H9 (cell line): ENCODE measurements around the gene CLPTM1L. TPM values are rescaled to one million over a fixed set of nuclear protein-coding genes. Genes with fewer than 3 reads are reported as not detected.

Experiments
- DNase-seq: peaks from one replicate; pipeline ENCODE4 v3.0.0-alpha.2; 2017
- H2AFZ ChIP-seq: one replicate; pipeline ENCODE4 v1.6.1; 2013; ENCODE audit warnings: mild to moderate bottlenecking, low read length, control low read depth, moderate library complexity
- H2AK5ac ChIP-seq: 2 replicates; pipeline ENCODE4 v1.6.1; 2013; ENCODE audit warnings: low read length, control low read depth, mixed read lengths; ENCODE audit not compliant: insufficient read length
- H2BK120ac ChIP-seq: one replicate; pipeline ENCODE4 v1.6.1; 2013; ENCODE audit warnings: low read depth, mild to moderate bottlenecking, low read length, control low read depth, inconsistent platforms; ENCODE audit not compliant: poor library complexity, severe bottlenecking
- H2BK12ac ChIP-seq: 2 replicates; pipeline ENCODE4 v1.6.1; 2013; ENCODE audit warnings: low read length, control low read depth, mixed read lengths, low read depth; ENCODE audit not compliant: insufficient read length
- H2BK15ac ChIP-seq: 2 replicates; pipeline ENCODE4 v1.6.1; 2013; ENCODE audit warnings: low read depth, low read length, control low read depth
- H2BK20ac ChIP-seq: one replicate; pipeline ENCODE4 v1.6.1; 2013; ENCODE audit warnings: low read depth, mild to moderate bottlenecking, low read length, control low read depth, inconsistent platforms; ENCODE audit not compliant: poor library complexity, severe bottlenecking
- H2BK5ac ChIP-seq: 2 replicates; pipeline ENCODE4 v1.6.1; 2013; ENCODE audit warnings: low read length, control low read depth, mixed read lengths; ENCODE audit not compliant: insufficient read length
- H3K14ac ChIP-seq: 2 replicates; pipeline ENCODE4 v1.6.1; 2013; ENCODE audit warnings: low read length, control low read depth; ENCODE audit not compliant: insufficient read depth
- H3K18ac ChIP-seq: 2 replicates; pipeline ENCODE4 v1.6.1; 2013; ENCODE audit warnings: low read depth, mild to moderate bottlenecking, mixed read lengths, low read length, control low read depth; ENCODE audit not compliant: insufficient read length
- H3K23ac ChIP-seq: 2 replicates; pipeline ENCODE4 v1.6.1; 2013; ENCODE audit warnings: low read length, control low read depth, mixed read lengths, low read depth; ENCODE audit not compliant: insufficient read length
- H3K23me2 ChIP-seq: 2 replicates; pipeline ENCODE4 v1.6.1; 2013; ENCODE audit warnings: low read depth, mild to moderate bottlenecking, mixed read lengths, low read length, control low read depth; ENCODE audit not compliant: insufficient read length, poor library complexity, severe bottlenecking
- H3K27ac ChIP-seq: 2 replicates; pipeline ENCODE4 v1.5.1; 2013; ENCODE audit warnings: low read length, control low read depth, mixed read lengths, low read depth; ENCODE audit not compliant: insufficient read length
- H3K27me3 ChIP-seq: 2 replicates; pipeline ENCODE4 v1.6.1; 2013; ENCODE audit warnings: low read length, control low read depth, inconsistent platforms; ENCODE audit not compliant: insufficient read depth
- H3K4ac ChIP-seq: 2 replicates; pipeline ENCODE4 v1.6.1; 2013; ENCODE audit warnings: low read depth, mild to moderate bottlenecking, control low read depth, inconsistent platforms, low read length, moderate library complexity
- H3K4me1 ChIP-seq: 2 replicates; pipeline ENCODE4 v1.6.1; 2013; ENCODE audit warnings: low read length, control low read depth, inconsistent platforms; ENCODE audit not compliant: insufficient read depth
- H3K4me2 ChIP-seq: 2 replicates; pipeline ENCODE4 v1.6.1; 2013; ENCODE audit warnings: low read length, control low read depth, mixed read lengths; ENCODE audit not compliant: insufficient read length, insufficient read depth
- H3K56ac ChIP-seq: 2 replicates; pipeline ENCODE4 v1.6.1; 2013; ENCODE audit warnings: low read depth, mild to moderate bottlenecking, mixed read lengths, low read length, control low read depth; ENCODE audit not compliant: insufficient read length
- H3K79me1 ChIP-seq: 2 replicates; pipeline ENCODE4 v1.6.1; 2013; ENCODE audit warnings: low read depth, mild to moderate bottlenecking, moderate library complexity, low read length, control low read depth, inconsistent platforms; ENCODE audit not compliant: insufficient read depth, poor library complexity, severe bottlenecking
- H3K79me2 ChIP-seq: 2 replicates; pipeline ENCODE4 v1.6.1; 2013; ENCODE audit warnings: low read length, control low read depth, inconsistent platforms; ENCODE audit not compliant: insufficient read depth
- H3K9ac ChIP-seq: 2 replicates; pipeline ENCODE4 v1.6.1; 2013; ENCODE audit warnings: low read length, control low read depth, mixed read lengths; ENCODE audit not compliant: insufficient read length; ENCODE audit errors: extremely low read depth
- H3K9me3 ChIP-seq: one replicate; pipeline ENCODE4 v1.6.1; 2013; ENCODE audit warnings: low read depth, low read length, inconsistent platforms; ENCODE audit not compliant: control insufficient read depth
- H3T11ph ChIP-seq: one replicate; pipeline ENCODE4 v1.6.1; 2013; ENCODE audit warnings: mild to moderate bottlenecking, low read length, control low read depth, inconsistent platforms
- H4K20me1 ChIP-seq: one replicate; pipeline ENCODE4 v1.6.1; 2013; ENCODE audit not compliant: control insufficient read depth, insufficient read length, insufficient read depth
- H4K5ac ChIP-seq: 2 replicates; pipeline ENCODE4 v1.6.1; 2013; ENCODE audit warnings: low read depth, mild to moderate bottlenecking, mixed read lengths, low read length, control low read depth; ENCODE audit not compliant: insufficient read length
- H4K8ac ChIP-seq: replicated peaks from 2 replicates; pipeline ENCODE4 v1.6.1; 2013; ENCODE audit warnings: low read length, control low read depth, mixed read lengths, low read depth; ENCODE audit not compliant: insufficient read length
- H4K91ac ChIP-seq: 2 replicates; pipeline ENCODE4 v1.6.1; 2013; ENCODE audit warnings: low read depth, mild to moderate bottlenecking, moderate library complexity, mixed read lengths, low read length, control low read depth; ENCODE audit not compliant: insufficient read length
- H3K27ac Mint-ChIP-seq, 3 experiments: 2 replicates in 2 of 3; 3 replicates in 1 of 3; pipeline ENCODE4 v1.8.0; 2020 to 2021; ENCODE audit warnings: mixed read lengths in 3 of 3, mild to moderate bottlenecking in 1 of 3, moderate library complexity in 1 of 3
- H3K27me3 Mint-ChIP-seq: 2 replicates; pipeline ENCODE4 v1.8.0; 2021; ENCODE audit warnings: low read depth, mild to moderate bottlenecking, moderate library complexity, mixed read lengths
- H3K36me3 Mint-ChIP-seq, 3 experiments: 2 replicates in 2 of 3; 3 replicates in 1 of 3; pipeline ENCODE4 v1.8.0; 2020 to 2021; ENCODE audit warnings: low read depth in 3 of 3, mixed read lengths in 3 of 3; ENCODE audit not compliant: insufficient read depth in 1 of 3
- H3K4me1 Mint-ChIP-seq, 2 experiments: 2 replicates each; pipeline ENCODE4 v1.8.0; 2020; ENCODE audit warnings: mixed read lengths in 2 of 2
- H3K4me3 Mint-ChIP-seq, 2 experiments: 2 replicates in 1 of 2; 3 replicates in 1 of 2; pipeline ENCODE4 v1.8.0; 2020 to 2021; ENCODE audit warnings: mild to moderate bottlenecking in 2 of 2, mixed read lengths in 2 of 2, moderate library complexity in 1 of 2
- H3K9me3 Mint-ChIP-seq, 2 experiments: 2 replicates in 1 of 2; 3 replicates in 1 of 2; pipeline ENCODE4 v1.8.0; 2020; ENCODE audit warnings: mild to moderate bottlenecking in 2 of 2, mixed read lengths in 2 of 2, moderate library complexity in 1 of 2
- WGBS: extraction: QIAGEN DNeasy Blood & Tissue Kit; methylation state at CpG from one replicate; pipeline ENCODE4 v1.1.7; 2013; ENCODE audit warnings: missing lambda C conversion rate, low lambda C conversion rate, mixed read lengths; ENCODE audit not compliant: insufficient read length; ENCODE audit errors: extremely low coverage; 5-methylcytosine and 5-hydroxymethylcytosine counted together
- total RNA-seq: library from RNA; stranded (reverse); gene quantifications from 2 replicates; pipeline ENCODE4 v1.2.1, GENCODE V29; 2021
- TF ChIP-seq, protein P1 (sequence below): fragments of 200-600 bp; sonication (generic); conservative IDR thresholded peaks from 3 replicates; pipeline ENCODE4 v1.8.0; 2021; ENCODE audit warnings: antibody characterized with exemption, mild to moderate bottlenecking

The CLPTM1L gene
- total RNA-seq, 1 experiment from 2014 or later: 108 TPM

DNA sequence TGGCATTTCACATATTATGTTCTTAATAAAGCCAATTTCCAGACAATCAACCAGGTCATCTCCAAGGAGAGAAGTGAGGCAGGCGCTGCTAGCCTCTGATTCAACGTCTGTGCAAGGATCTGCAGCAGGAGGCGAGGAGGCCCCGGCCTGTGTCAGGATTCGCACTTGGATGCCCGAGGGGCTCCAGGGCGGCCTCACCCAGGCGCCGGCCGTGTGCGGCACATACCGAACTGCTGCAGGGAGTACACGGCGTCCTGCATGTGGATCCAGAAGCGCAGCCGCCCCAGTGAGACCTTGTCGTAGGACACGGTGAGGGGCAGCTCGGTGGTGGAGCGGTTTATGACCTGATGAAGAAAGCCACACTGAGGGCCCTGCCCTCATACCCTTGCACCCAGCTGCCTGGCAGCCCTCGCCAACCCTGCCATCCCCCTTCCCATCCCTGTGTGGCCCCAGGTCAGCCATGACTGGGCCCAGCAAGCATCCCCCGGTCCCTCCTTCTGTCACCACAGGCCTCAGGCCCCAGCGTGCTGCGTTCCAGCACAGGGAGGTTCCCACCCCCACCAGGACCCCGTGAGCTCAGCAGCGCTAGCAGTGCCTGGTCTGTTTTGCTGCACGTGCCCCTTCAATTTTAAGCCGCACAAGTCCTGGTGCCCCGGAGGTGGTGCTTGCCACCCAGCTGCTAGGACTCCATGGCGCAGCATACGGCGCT is 9.9 kb downstream of the CLPTM1L start:
- Histone ChIP-seq H2AFZ (no peak overlapping the region), H3K14ac (no peak overlapping the region), H3K79me2 (no peaks in the 10 kb centered on the region), H2BK5ac (no peak overlapping the region), H3K27ac (no peak overlapping the region), H4K8ac (no peak overlapping the region), H2BK12ac (no peak overlapping the region), H4K91ac (no peak overlapping the region), H3K23ac (no peak overlapping the region), H3K4me2 (no peak overlapping the region), H3K79me1 (no peaks in the 10 kb centered on the region), H2AK5ac (no peak overlapping the region), H3K27me3 (no peaks in the 10 kb centered on the region), H3K23me2 (no peaks in the 10 kb centered on the region), H3K4ac (no peak overlapping the region), H3K9me3 (no peaks in the 10 kb centered on the region), H3K56ac (no peak overlapping the region), H3K9ac (no peak overlapping the region), H4K20me1 (no peaks in the 10 kb centered on the region), H2BK120ac (no peak overlapping the region), H2BK15ac (no peak overlapping the region), H2BK20ac (no peak overlapping the region), H3T11ph (no peak overlapping the region), H3K18ac (no peak overlapping the region), H4K5ac (no peak overlapping the region), H3K4me1 (no peaks in the 10 kb centered on the region)
- Mint-ChIP-seq H3K4me3 (peak overlapping the region in 1 of 2 experiments; percentile 14; a peak in 1 of 5 replicates), H3K27ac (no peak overlapping the region), H3K36me3 (peaks cover 59 to 86% (median 84%) of the 10 kb centered on the region in 3 experiments), H3K27me3 (no peaks in the 10 kb centered on the region), H3K4me1 (no peaks in the 10 kb centered on the region), H3K9me3 (no peaks in the 10 kb centered on the region)
- TF ChIP-seq, protein P1, sequence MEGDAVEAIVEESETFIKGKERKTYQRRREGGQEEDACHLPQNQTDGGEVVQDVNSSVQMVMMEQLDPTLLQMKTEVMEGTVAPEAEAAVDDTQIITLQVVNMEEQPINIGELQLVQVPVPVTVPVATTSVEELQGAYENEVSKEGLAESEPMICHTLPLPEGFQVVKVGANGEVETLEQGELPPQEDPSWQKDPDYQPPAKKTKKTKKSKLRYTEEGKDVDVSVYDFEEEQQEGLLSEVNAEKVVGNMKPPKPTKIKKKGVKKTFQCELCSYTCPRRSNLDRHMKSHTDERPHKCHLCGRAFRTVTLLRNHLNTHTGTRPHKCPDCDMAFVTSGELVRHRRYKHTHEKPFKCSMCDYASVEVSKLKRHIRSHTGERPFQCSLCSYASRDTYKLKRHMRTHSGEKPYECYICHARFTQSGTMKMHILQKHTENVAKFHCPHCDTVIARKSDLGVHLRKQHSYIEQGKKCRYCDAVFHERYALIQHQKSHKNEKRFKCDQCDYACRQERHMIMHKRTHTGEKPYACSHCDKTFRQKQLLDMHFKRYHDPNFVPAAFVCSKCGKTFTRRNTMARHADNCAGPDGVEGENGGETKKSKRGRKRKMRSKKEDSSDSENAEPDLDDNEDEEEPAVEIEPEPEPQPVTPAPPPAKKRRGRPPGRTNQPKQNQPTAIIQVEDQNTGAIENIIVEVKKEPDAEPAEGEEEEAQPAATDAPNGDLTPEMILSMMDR: no peak
- DNase-seq: no peak
- no CpG with 5 or more reads among the region's 32 CpGs for WGBS
